Activated CD4-positive, alpha-beta T cell treated with anti-CD3 and anti-CD28 coated beads, Interleukin-10, Interleukin-2, amounts not matched to agents 100 ng/mL and 50 ng/mL, durations not matched to agents 16 hours and 8 hours (primary cell): ENCODE measurements around the gene HBP1.
"Not testable (repeated sequence)": the region's sequence is repeated elsewhere in the genome, so short reads cannot be mapped to it uniquely, and the experiment has no call there.

Experiments
- DNase-seq: peaks from one replicate; pipeline ENCODE4 v3.0.0-alpha.2; 2020

HBP1 gene

DNA sequence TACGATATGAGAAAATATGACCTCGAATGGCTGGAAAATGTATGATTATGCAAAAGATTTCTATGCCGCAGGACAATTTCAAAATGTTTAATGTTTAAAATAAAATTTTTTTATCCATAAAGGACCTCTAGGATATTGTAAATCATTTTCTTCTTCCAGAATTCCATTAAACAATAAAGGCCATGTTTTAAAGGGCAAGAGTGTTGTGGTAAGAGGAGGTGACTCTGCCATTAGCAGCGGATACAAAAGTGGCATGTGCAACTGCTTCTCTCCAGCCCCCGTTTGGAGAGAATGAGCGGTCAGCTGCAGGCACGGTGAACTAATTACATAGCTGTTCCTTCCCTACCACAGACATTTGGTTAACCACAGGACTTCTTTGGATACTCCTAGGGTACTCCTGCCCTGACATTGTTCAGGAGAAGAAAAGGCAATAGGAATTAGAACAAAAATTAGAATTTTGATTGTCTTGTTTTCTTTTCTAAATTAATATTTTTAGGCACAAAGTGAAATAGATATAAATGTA, 63.8 kb downstream of the HBP1 start:
- no peak for DNase-seq

DNA sequence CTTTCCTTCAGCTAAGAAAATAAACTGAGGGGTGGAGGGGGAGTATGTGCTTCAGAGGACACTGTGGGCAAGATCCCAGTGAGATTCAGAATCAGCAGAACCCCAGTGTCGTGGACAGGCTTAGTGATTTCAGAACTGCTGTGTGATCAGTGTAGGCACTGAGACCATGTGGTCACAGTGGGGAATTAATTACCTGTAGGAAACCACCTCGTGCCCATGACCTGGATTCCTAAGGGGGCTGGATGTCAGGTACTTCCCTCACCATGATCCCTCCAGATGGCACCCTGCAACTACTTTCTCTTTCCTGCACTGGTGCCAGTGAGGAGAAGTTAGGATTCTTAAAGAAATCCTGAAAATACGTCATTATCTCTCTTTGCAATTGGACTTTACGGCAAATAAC, 64.4 kb downstream of the HBP1 start:
- DNase-seq: no peak

DNA sequence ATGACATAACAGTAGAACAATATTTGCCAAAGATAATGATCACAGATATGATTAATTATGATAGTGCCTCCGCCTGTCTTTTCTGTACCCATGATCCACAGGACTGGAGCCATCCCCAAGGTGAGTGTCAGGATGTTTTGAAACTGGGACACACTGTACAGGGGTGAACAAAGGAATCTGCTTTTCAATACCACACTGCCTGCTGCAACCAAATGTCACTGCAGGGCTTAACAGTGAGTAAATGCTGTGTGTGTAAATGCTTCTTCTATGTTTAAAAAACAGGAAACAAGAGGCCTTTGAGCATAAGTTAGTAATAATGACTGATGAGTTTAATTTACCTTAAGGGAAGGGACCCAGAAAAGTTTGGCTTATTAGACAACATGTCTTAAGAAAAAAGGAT, 65.2 kb downstream of the HBP1 start:
- DNase-seq: no peak

DNA sequence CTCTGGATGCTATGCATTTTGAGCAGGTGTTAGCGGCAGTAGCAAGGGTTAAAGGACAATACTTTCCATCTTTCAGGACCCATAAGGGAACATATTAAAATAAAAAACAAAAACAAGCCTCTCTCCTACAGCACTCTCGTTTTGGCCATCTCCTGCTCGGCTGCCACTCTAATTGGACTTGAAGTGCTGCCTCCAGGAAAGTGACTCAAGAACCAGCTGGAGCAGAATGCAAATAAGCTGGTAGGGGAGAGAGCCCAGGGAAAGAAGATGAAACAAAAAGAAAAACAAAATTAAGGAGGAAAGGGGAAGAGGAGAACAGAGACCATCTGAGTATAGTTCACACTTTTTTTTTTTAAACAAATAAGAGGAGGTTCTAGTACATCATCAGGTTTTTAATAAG, 65.6 kb downstream of the HBP1 start:
- no peak for DNase-seq

DNA sequence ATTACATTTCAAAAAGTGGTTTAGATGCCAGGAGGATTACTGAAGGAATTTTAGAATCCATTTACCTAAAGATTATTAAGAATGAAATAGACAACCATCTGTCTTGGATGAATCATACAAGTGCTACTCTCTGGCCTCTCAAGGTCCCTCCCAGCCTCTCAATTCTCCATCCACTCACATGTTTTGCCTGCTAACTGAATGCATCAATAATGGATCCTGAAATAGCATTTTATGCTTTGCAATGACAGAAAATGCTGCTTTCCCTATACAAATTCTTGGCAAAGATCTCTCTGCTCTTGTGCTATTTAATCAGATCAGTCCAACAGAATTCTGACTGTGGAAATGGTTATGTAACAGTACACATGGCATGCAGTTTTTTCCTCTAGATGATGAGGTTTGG, 68.1 kb downstream of the HBP1 start:
- DNase-seq: no peak

DNA sequence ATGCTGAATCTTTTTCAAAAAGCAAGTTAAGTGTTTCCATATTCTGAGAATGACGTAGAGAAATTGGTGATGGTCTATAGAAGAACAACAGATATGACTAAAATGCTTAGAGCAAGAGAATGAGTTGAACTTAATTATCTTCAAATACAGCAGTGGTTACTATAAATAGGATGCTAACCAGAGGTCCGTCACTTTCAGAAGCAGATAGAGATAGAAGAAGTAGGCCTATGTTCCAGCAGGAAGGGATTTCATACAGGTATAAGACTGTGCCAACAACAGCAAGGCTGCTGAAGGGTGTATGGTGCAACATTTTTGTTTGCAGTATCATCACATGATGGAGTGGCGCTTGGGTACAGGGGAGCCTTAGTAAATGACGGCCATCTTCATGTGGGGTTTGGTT, 68.6 kb downstream of the HBP1 start:
- no peak for DNase-seq

DNA sequence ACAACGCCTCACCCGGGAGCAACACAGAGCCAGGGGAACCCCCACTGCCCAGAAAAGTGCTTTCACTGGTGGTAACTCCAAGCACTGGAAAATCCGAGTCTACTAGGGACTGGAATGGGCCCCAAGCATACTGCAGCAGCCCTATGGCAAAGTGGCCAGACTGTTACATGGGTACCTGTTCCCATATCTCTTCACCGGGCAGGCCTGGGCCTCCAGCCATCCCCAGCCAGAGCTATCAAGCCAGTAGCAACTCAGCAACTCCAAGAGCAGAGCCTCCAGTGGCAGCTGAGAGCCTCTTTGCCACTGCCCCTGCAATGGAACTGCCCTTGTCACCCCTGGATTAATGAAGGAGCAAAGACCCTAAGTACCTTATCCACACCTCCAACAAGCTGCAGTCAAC, 73.5 kb downstream of the HBP1 start:
- DNase-seq: no peak

DNA sequence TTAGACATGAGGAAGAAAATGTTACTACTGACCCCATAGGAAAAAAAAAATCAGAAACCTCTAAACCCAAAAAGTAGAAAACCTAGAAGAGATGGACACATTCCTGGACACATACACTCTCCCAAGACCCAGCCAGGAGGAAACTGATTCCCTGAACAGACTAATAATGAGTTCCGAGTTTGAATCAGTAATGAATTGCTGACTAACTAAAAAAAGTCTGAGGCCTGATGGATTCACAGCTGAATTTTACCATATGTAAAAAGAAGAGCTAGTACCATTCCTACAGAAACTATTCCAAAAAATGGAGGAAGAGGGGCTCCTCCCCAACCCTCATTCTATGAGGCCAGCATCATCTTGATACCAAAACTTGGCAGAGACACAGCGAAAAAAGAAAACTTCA, 75.8 kb downstream of the HBP1 start:
- DNase-seq: no peak

DNA sequence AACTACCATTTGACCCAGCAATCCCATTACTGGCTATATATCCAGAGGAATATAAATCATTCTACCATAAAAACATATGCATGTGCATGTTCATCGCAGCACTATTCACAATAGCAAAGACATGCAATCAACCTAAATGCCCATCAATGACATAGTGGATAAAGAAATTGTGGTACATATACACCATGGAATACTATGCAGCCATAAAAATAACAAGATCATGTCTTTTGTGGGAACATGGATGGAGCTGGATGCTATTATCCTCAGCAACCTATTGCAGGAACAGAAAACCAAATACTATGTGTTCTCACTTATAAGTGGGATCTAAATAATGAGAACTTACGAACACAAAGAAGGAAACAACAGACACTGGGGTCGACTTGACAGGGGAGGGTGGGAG, 78.0 kb downstream of the HBP1 start:
- not testable (repeated sequence) for DNase-seq

DNA sequence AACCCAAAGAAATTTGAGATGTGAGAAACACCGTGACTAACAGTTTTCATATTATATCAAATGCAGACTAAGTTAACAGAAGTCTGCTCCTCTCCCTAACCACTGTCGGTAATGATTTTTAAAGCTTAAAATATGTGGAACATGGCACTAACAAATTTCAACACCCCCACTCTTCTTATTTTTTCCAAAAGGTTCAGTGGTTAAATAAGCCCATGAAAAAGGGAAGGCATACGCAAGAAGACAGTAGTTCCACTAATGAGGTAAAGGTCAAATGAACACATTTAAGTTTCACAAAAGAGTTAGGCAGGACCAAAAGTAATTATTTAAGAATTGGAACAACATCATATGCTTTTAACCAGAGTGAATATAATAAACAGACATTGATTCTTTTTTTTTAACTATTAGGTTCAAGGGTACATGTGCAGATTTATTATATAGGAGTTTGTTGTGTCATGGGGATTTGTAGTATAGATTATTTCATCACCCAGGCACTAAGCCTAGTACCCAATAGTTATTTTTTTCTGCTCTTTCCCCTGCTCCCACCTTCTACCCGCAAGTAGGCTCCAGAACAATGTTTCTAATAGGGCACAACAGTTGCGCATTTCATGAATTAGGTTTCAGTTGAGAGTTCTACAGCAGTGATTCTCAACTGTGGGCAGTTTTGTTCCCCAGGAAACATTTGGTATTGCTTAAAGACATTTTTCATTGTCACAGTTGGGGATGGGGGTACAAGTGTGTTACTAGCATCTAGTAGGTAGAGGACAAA, 79.9 kb downstream of the HBP1 start:
- no peak for DNase-seq

DNA sequence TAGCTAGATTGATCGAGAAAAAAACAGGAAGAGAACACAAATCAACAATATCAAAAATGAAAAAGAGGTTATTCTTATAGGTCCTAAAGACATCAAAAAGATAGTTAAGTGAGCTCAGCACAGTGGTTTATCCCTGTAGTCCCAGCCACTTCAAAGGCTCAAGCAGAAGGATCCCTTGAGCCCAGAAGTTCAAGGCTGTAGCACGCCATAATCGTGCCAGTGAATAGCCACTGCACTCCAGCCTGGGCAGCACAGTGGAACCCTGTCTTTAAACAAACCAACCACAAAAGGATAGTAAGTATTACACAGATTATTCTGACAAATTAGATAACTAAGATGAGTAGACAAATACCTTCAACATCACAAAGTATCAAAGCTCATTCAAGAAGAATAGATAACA, 83.2 kb downstream of the HBP1 start:
- no peak for DNase-seq
